Right kidney (tissue), 1 donor: Measurements from ENCODE around the gene DHODH.
"Not testable (repeated sequence)": the region's sequence is repeated elsewhere in the genome, so short reads cannot be mapped to it uniquely, and the experiment has no call there.

Source experiments
- DNase-seq: peaks from one replicate; pipeline ENCODE4 v3.0.0-alpha.2; 2016

DHODH gene

GRCh38 chr16:72054254-72054847 is 45.8 kb downstream of the DHODH start, which contains the start of gene HP:
Gene HP (plus strand): TSS chr16:72054505. CDS start chr16:72054653, 148 bp downstream.
- DNase-seq = not testable (repeated sequence)

GRCh38 chr16:72055911-72056310 is 47.4 kb downstream of the DHODH start:
- DNase-seq = no peak

- DNase-seq = not testable (repeated sequence)
These were observed 48.8 kb downstream of the DHODH start for GRCh38 chr16:72057313-72057712.

- not testable (repeated sequence) for DNase-seq
These were observed 50.5 kb downstream of the DHODH start for GRCh38 chr16:72059060-72059459.

- no peak for DNase-seq
These were observed 51.9 kb downstream of the DHODH start for GRCh38 chr16:72060405-72060804.

- DNase-seq = no peak
These were observed 53.0 kb downstream of the DHODH start for GRCh38 chr16:72061564-72061963.

- no peak for DNase-seq
These were observed 55.9 kb downstream of the DHODH start for GRCh38 chr16:72064361-72064894.

- DNase-seq = no peak
These were observed 58.2 kb downstream of the DHODH start for GRCh38 chr16:72066747-72067146.

GRCh38 chr16:72068930-72069329 is 60.4 kb downstream of the DHODH start:
- no peak for DNase-seq

GRCh38 chr16:72072514-72073342 is 64.2 kb downstream of the DHODH start:
- DNase-seq = no peak

GRCh38 chr16:72073560-72074230 is 65.2 kb downstream of the DHODH start:
- DNase-seq = no peak

- not testable (repeated sequence) for DNase-seq
These were observed 66.5 kb downstream of the DHODH start for GRCh38 chr16:72075067-72075466.
